Measurements from ENCODE around the gene MDC1.
A peak's percentile ranks its signal among the peaks of the same experiment; 100 is the strongest.

Gene MDC1

GRCh38 chr6:30672445-30673253 is 44.4 kb downstream of the MDC1 start, which contains the start of gene DHX16 (continued):
- TF ChIP-seq ZNF133 (tag by site-specific recombination; IDR thresholded peaks at IDR 0.05) (no peak), BCL11A (tag by site-specific recombination; IDR thresholded peaks at IDR 0.05; ENCODE audit: low read depth) (no peak), ZNF394 (tag by site-specific recombination; IDR thresholded peaks at IDR 0.05; ENCODE audit: borderline replicate concordance) (peak; percentile 73), ZNF112 (tag by site-specific recombination; IDR thresholded peaks at IDR 0.05) (no peak), ZNF521 (tag by site-specific recombination; IDR thresholded peaks at IDR 0.05) (no peak), ZNF610 (tag by site-specific recombination; IDR thresholded peaks at IDR 0.05; ENCODE audit: borderline replicate concordance) (peak; percentile 55; the same call in 1 of the 2 replicates), ZNF302 (tag by site-specific recombination; IDR thresholded peaks at IDR 0.05; ENCODE audit: low read depth) (no peak), HOXC10 (CRISPR knock-in tag; IDR thresholded peaks at IDR 0.05) (no peak), ZNF248 (tag by site-specific recombination; IDR thresholded peaks at IDR 0.05) (no peak), ZNF175 (tag by site-specific recombination; IDR thresholded peaks at IDR 0.05) (no peak), ZNF292 (tag by site-specific recombination; IDR thresholded peaks at IDR 0.05; ENCODE audit: borderline replicate concordance, low read depth) (no peak), ZNF529 (tag by site-specific recombination; IDR thresholded peaks at IDR 0.05; ENCODE audit: insufficient replicate concordance) (no peak), ZNF510 (tag by site-specific recombination; IDR thresholded peaks at IDR 0.05; ENCODE audit: insufficient replicate concordance) (no peak), KLF7 (tag by site-specific recombination; IDR thresholded peaks at IDR 0.05; ENCODE audit: borderline replicate concordance) (no peak; the same call in 1 of the 2 replicates), ZNF544 (tag by site-specific recombination; IDR thresholded peaks at IDR 0.05) (no peak), ZNF660 (tag by site-specific recombination; IDR thresholded peaks at IDR 0.05) (peak; percentile 98), ZBTB21 (tag by site-specific recombination; IDR thresholded peaks at IDR 0.05) (no peak), ZNF2 (tag by site-specific recombination; IDR thresholded peaks at IDR 0.05) (peak; percentile 98), KLF17 (tag by site-specific recombination; IDR thresholded peaks at IDR 0.05) (peak; percentile 48; the same call in 1 of the 2 replicates)

- ChIA-PET POLR2A (interaction anchor here (0.6 to 2.7 kb wide), 3 partner anchors 57 to 181 kb away, joined by 3 to 39 read pairs (median 5); no protein-coding TSS in a partner anchor), CTCF (interaction anchor here (1.0 to 19.6 kb wide), 6 partner anchors 10 to 412 kb away, joined by 3 to 692 read pairs (median 10); partner anchors contain the start of genes MDC1 and TUBB)
- TF ChIP-seq, protein P1, sequence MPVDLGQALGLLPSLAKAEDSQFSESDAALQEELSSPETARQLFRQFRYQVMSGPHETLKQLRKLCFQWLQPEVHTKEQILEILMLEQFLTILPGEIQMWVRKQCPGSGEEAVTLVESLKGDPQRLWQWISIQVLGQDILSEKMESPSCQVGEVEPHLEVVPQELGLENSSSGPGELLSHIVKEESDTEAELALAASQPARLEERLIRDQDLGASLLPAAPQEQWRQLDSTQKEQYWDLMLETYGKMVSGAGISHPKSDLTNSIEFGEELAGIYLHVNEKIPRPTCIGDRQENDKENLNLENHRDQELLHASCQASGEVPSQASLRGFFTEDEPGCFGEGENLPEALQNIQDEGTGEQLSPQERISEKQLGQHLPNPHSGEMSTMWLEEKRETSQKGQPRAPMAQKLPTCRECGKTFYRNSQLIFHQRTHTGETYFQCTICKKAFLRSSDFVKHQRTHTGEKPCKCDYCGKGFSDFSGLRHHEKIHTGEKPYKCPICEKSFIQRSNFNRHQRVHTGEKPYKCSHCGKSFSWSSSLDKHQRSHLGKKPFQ (tag by site-specific recombination; IDR thresholded peaks at IDR 0.05), result 0 out of 2 replicates have a peak, but pooled peaks have one; percentile 32
- TF ChIP-seq ZNF600 (tag by site-specific recombination; IDR thresholded peaks at IDR 0.05) (peak; percentile 45; the same call in 1 of the 2 replicates), ZNF571 (tag by site-specific recombination; IDR thresholded peaks at IDR 0.05) (no peak), ZNF639 (tag by site-specific recombination; IDR thresholded peaks at IDR 0.05) (no peak), CTCF (tag by site-specific recombination; IDR thresholded peaks at IDR 0.05) (peak; percentile 50), EGR2 (tag by site-specific recombination; IDR thresholded peaks at IDR 0.05; ENCODE audit: low read depth) (0 out of 2 replicates have a peak, but pooled peaks have one; percentile 32)
- TF ChIP-seq, protein P2, sequence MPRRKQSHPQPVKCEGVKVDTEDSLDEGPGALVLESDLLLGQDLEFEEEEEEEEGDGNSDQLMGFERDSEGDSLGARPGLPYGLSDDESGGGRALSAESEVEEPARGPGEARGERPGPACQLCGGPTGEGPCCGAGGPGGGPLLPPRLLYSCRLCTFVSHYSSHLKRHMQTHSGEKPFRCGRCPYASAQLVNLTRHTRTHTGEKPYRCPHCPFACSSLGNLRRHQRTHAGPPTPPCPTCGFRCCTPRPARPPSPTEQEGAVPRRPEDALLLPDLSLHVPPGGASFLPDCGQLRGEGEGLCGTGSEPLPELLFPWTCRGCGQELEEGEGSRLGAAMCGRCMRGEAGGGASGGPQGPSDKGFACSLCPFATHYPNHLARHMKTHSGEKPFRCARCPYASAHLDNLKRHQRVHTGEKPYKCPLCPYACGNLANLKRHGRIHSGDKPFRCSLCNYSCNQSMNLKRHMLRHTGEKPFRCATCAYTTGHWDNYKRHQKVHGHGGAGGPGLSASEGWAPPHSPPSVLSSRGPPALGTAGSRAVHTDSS (tag by site-specific recombination; IDR thresholded peaks at IDR 0.05), result peak; percentile 34; the same call in 1 of the 2 replicates
- no peaks in the 10 kb centered on the region for H3K9me3 ChIP-seq (ENCODE audit: control insufficient read depth, insufficient read depth, low read depth, low read length)
- no peak overlapping the region for H3K27ac ChIP-seq (ENCODE audit: extremely low read depth, low read depth, low read length)
- no peak overlapping the region for H3K4me3 ChIP-seq (ENCODE audit: low read depth, low read length)
- H3K4me1 ChIP-seq (ENCODE audit: control insufficient read depth, insufficient read depth, low read length), result 0 out of 2 replicates have a peak, but pooled peaks cover 3% of the 10 kb centered on the region
- peaks cover 34 to 39% of the 10 kb centered on the region in 2 experiments for H3K36me3 ChIP-seq (ENCODE audit: control insufficient read depth in 2 of 2, insufficient read depth in 1 of 2, low read length in 2 of 2)
These were observed 46.1 kb downstream of the MDC1 start for GRCh38 chr6:30670760-30671527.
